Small intestine (tissue), 7 donors: ENCODE results near the gene PSMA7. TPM values are rescaled to one million over a fixed set of nuclear protein-coding genes. Genes with fewer than 3 reads are reported as not detected.

Source experiments
- DNase-seq, 2 donors: peaks; one replicate each; pipeline versions ENCODE4 v3.0.0 to v3.0.0-alpha.2; 2013
- FAIRE-seq: peaks from 2 replicates; lab custom pipeline; 2012; peaks lifted over from hg19 to GRCh38; lab: Jason Lieb, UNC
- H3K27ac ChIP-seq, 3 donors: one replicate each; pipeline ENCODE4 v1.5.1; 2013; ENCODE audit warnings: low read length in 2 of 3, mild to moderate bottlenecking in 2 of 3, control low read depth in 1 of 3, inconsistent platforms in 1 of 3, low read depth in 1 of 3, moderate library complexity in 1 of 3
- H3K27me3 ChIP-seq, 3 donors: one replicate each; pipeline ENCODE4 v1.6.1; 2013; ENCODE audit warnings: low read length in 3 of 3, inconsistent platforms in 1 of 3; ENCODE audit not compliant: control insufficient read depth in 3 of 3, insufficient read depth in 3 of 3
- H3K36me3 ChIP-seq, 3 donors: one replicate each; pipeline ENCODE4 v1.6.1; 2013; ENCODE audit warnings: low read length in 3 of 3, inconsistent platforms in 1 of 3, low read depth in 1 of 3, mild to moderate bottlenecking in 1 of 3, moderate library complexity in 1 of 3; ENCODE audit not compliant: control insufficient read depth in 3 of 3, insufficient read depth in 2 of 3
- H3K4me1 ChIP-seq, 3 donors: one replicate each; pipeline ENCODE4 v1.6.1; 2013; ENCODE audit warnings: low read length in 2 of 3, inconsistent platforms in 1 of 3, low read depth in 1 of 3, mild to moderate bottlenecking in 1 of 3, moderate library complexity in 1 of 3; ENCODE audit not compliant: control insufficient read depth in 3 of 3, insufficient read depth in 2 of 3
- H3K4me3 ChIP-seq, 3 donors: one replicate each; pipeline ENCODE4 v1.5.1; 2013; ENCODE audit warnings: low read length in 3 of 3, control low read depth in 1 of 3, inconsistent platforms in 1 of 3, low read depth in 1 of 3, mild to moderate bottlenecking in 1 of 3, moderate library complexity in 1 of 3
- H3K9me3 ChIP-seq, 2 donors: one replicate each; pipeline ENCODE4 v1.6.1; 2013; ENCODE audit warnings: low read depth in 1 of 2, low read length in 1 of 2; ENCODE audit not compliant: control insufficient read depth in 2 of 2, insufficient read depth in 1 of 2
- WGBS, 3 donors: extraction: QIAGEN DNeasy Blood & Tissue Kit; methylation state at CpG; one replicate each; pipeline ENCODE4 v1.1.7; 2013; 5-methylcytosine and 5-hydroxymethylcytosine counted together
- polyA plus RNA-seq, 4 donors: library from polyadenylated mRNA; stranded (reverse) in 3 of 4; unstranded in 1 of 4; fragments of 200-250 nt in 3 of 4; fragments of 120-200 nt in 1 of 4; gene quantifications; one replicate each; pipeline versions ENCODE4 v1.2.1 to v1.2.3, GENCODE V29; 2013
- donor health status: healthy with polysubstance abuse.
- donor health status: control.
- donor health status: control.
- donor health status: Bipolar disorder and iron deficiency.
- donor health status: healthy.

Gene PSMA7
- polyA plus RNA-seq, 4 donors = 136 to 378 (median 310) TPM

- no peak for DNase-seq
- Histone ChIP-seq H3K9me3 (no peaks in the 10 kb centered on the region), H3K27ac (no peak overlapping the region), H3K27me3 (no peaks in the 10 kb centered on the region), H3K4me3 (no peak overlapping the region), H3K4me1 (peaks cover 3 to 6% (median 5%) of the 10 kb centered on the region in 3 donors), H3K36me3 (peaks cover 0 to 12% (median 3%) of the 10 kb centered on the region in 3 donors)
- WGBS, 3 donors = 82 to 85% (median 83%) methylated on average over 3 of the region's 3 CpGs
- FAIRE-seq = no peak
Observed at GRCh38 chr20:62186096-62186426, 42.9 kb upstream of the PSMA7 start.

- 24 to 28% (median 26%) methylated on average over 25 of the region's 25 CpGs for WGBS, 3 donors
- DNase-seq (no peak), FAIRE-seq (no peak)
- Histone ChIP-seq H3K27ac (peak overlapping the region; percentile 15 to 98 (median 92)), H3K36me3 (peaks cover 0 to 8% (median 0%) of the 10 kb centered on the region in 3 donors), H3K4me1 (peaks cover 3 to 6% (median 5%) of the 10 kb centered on the region in 3 donors), H3K4me3 (peak overlapping the region; percentile 58 to 99 (median 65)), H3K9me3 (no peaks in the 10 kb centered on the region), H3K27me3 (no peaks in the 10 kb centered on the region)
Observed at GRCh38 chr20:62183426-62184142, 40.4 kb upstream of the PSMA7 start.

GRCh38 chr20:62182469-62183425 lies 39.6 kb upstream of the PSMA7 start, which contains the start of gene MTG2:
TSS of gene MTG2 (plus strand) at chr20:62183028. CDS start at chr20:62193421, 10,393 bp downstream.
- 0 to 1% (median 1%) methylated on average over 74 to 96 of the region's 96 CpGs for WGBS, 3 donors
- H3K27me3 ChIP-seq = no peaks in the 10 kb centered on the region
- peak within 1 kb of the TSS; percentile 58 to 99 (median 65) for H3K4me3 ChIP-seq
- peaks cover 3 to 6% (median 5%) of the 10 kb centered on the region in 3 donors for H3K4me1 ChIP-seq
- FAIRE-seq (no peak), DNase-seq (peak; percentile 98)
- H3K27ac ChIP-seq = peak within 1 kb of the TSS; percentile 92 to 98 (median 93)
- no peaks in the 10 kb centered on the region for H3K9me3 ChIP-seq
- peaks cover 0 to 11% (median 0%) of the 10 kb centered on the region in 3 donors for H3K36me3 ChIP-seq

GRCh38 chr20:62181808-62182207 lies 38.6 kb upstream of the PSMA7 start:
- Histone ChIP-seq H3K9me3 (no peaks in the 10 kb centered on the region), H3K4me1 (peaks cover 3 to 6% (median 5%) of the 10 kb centered on the region in 3 donors), H3K27ac (peak overlapping the region in 1 of 3 donors; percentile 20), H3K36me3 (peaks cover 0 to 17% (median 0%) of the 10 kb centered on the region in 3 donors), H3K27me3 (no peaks in the 10 kb centered on the region), H3K4me3 (peak overlapping the region in 1 of 3 donors; percentile 58)
- 87 to 93% (median 93%) methylated on average over 2 of the region's 2 CpGs for WGBS, 3 donors
- FAIRE-seq = no peak
- DNase-seq = no peak

- no peak overlapping the region for H3K27ac ChIP-seq
- DNase-seq (no peak), FAIRE-seq (no peak)
- no peaks in the 10 kb centered on the region for H3K27me3 ChIP-seq
- H3K4me1 ChIP-seq = peaks cover 3 to 6% (median 5%) of the 10 kb centered on the region in 3 donors
- peaks cover under 1 to 41% (median 6%) of the 10 kb centered on the region in 3 donors for H3K36me3 ChIP-seq
- H3K9me3 ChIP-seq = no peaks in the 10 kb centered on the region
- 97 to 100% (median 98%) methylated on average over 14 of the region's 14 CpGs for WGBS, 3 donors
- H3K4me3 ChIP-seq = no peak overlapping the region
Observed at GRCh38 chr20:62179162-62179504, 35.9 kb upstream of the PSMA7 start.

GRCh38 chr20:62178316-62179161 lies 35.3 kb upstream of the PSMA7 start:
- DNase-seq = no peak
- no peak for FAIRE-seq
- Histone ChIP-seq H3K27ac (no peak overlapping the region), H3K4me3 (no peak overlapping the region), H3K9me3 (no peaks in the 10 kb centered on the region), H3K36me3 (peaks cover 2 to 45% (median 6%) of the 10 kb centered on the region in 3 donors), H3K27me3 (no peaks in the 10 kb centered on the region), H3K4me1 (peaks cover 0 to 2% (median 1%) of the 10 kb centered on the region in 3 donors)
- WGBS, 3 donors = 95 to 96% (median 95%) methylated on average over 19 of the region's 19 CpGs

GRCh38 chr20:62177307-62177706 lies 34.1 kb upstream of the PSMA7 start:
- 91 to 95% (median 92%) methylated on average over 9 of the region's 9 CpGs for WGBS, 3 donors
- H3K4me1 ChIP-seq = no peaks in the 10 kb centered on the region
- DNase-seq = no peak
- H3K9me3 ChIP-seq = no peaks in the 10 kb centered on the region
- FAIRE-seq = no peak
- H3K27me3 ChIP-seq = no peaks in the 10 kb centered on the region
- no peak overlapping the region for H3K27ac ChIP-seq
- peaks cover 2 to 53% (median 6%) of the 10 kb centered on the region in 3 donors for H3K36me3 ChIP-seq
- H3K4me3 ChIP-seq = no peak overlapping the region
